HG03103 (cell line): ENCODE measurements around the gene THADA.
A peak's percentile ranks its signal among the peaks of the same experiment; 100 is the strongest.

Experiments used
- ATAC-seq: cut with Tn5 transposase; IDR thresholded peaks from one replicate; pipeline ENCODE4 v1.9.1; 2021; ENCODE audit warnings: low read depth; ENCODE audit not compliant: unreplicated experiment

Gene THADA

DNA sequence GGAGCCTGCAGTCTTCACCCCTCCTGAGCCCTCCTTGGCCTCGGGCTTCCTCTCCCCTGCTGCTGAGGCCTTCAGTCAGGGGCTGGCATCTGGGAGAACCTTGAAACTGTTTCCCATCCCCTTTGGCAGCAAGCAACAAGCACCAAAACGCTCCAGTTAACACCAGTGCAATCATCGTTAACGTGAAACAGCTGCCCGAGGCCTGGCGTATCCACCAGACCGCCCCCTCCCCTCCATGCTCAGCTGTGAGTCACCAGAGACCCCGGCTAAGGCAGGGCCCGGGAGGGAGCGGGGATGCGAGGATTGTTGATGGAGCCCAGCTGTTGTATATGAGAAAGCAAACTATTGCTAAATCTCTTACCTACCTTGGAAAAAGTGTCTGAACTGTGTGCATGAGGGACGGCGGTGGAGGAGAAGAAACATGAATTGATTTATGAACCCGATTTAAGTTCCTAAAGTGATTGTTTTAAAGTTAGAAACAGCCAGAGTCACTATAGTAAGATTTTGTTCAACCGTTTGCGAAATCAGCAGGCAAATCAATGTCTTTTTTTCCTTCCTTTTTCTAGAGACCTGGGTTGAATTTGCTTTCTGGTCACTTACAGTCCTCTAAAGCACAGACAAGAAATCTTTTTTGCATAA, 374.6 kb downstream of the THADA start:
- no peak for ATAC-seq

DNA sequence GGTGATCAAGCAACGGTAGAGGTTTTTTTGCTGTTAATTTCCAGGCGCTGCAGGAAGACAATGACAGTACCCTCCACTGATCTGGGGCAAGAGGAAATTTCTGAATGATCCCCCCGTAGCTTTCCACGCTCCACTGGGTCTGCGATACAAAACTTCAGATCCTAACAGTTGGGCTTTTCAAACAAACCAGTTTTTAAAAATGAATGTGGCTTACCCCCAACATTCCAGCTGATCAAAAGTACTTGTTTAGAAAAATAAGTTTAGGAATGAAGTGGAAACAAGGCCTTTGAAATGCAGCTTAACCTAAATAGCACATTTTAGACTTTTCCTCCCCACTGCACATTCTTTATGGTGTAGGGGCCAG, 375.1 kb downstream of the THADA start:
- no peak for ATAC-seq

DNA sequence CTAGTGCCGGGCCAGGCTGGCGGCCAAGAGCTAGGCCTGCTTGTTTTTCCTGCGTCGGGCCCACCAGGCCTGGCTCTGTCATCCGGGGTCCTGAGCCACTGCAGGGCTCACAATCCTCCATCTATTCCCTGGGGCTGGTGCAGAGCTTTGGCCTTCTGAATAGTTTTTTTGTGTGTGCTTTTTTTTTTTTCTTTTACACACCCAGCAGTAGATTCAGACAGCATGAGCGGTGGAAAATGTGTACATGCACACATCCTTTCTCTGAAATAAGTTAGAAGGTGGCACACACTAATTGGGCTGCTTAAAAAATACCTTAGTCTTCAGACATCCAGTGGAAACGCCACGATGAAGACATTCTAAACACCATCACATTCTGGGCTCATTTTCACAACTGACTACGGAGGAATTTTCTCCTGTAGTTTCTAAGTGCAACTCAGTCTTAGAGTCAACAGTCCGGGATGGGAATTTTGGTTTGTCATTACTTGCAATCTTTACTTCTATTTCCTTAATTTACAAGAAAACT, 375.5 kb downstream of the THADA start:
- peak; percentile 3 for ATAC-seq

DNA sequence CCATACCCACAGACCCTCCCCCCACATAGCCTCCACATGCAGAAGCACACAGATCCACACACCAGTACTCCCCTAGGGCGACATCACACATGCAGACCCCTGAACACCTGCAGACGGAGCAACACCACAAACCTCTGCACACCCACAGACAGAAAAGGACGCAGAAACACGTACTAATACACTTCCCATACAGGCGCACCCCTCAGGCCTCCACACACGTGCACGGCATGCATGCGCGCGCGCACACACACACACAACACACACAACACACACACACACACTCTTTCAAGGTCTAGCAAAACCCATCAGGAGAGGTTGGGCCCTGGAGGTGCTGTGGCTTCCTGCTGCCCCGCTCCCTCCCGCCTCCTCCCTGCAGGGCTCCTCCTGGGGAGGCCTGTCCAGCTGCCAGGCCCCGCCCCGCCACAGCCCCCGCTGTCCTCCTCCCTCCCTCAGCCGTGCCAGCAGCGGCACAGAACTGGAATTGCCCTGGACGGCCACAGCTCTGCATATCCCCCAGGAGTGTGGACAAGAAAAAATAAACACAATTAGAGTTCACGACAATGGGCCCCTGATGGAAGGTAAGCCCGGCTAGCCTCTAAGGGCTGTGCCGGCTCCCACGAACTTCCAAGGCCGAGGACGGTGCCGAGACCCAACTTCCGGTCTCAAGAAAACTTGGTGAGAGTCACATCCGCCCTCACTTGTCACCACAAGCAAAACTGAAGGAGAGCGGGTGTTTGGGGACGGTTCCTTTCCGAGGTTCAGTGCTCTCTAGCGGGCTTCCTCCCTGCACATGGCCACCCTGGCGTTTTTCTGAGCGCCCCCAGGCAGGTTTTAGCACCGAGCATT, 376.2 kb downstream of the THADA start:
- ATAC-seq, result peak; percentile 52

DNA sequence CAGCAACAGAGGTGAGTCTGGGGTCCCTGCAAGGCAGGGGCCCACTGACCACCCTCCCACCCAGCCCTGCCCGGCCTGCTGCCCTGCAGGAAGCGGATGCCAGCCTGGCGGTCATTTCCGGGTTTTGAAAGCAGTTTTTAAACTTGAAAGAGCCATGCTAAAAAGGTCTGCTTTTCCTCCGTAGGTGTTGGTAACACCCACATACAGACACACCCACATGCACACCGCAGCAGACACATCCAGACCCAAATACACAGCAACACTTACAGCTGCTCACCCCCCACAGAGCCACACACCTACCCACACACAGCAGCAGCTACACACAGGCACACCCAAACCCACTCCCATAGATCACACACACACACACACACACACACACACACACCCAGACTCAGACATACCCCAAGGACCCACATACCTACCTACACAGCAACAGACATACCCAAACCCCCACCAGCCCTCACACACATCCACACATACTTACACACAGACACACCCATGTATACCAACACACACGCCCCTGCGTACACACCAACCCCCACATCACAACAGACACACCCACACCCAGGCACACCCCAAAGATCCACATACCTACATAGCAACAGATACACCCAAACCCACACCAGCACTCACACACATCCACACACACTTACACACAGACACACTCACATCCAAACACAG, 377.0 kb downstream of the THADA start:
- ATAC-seq, result no peak

DNA sequence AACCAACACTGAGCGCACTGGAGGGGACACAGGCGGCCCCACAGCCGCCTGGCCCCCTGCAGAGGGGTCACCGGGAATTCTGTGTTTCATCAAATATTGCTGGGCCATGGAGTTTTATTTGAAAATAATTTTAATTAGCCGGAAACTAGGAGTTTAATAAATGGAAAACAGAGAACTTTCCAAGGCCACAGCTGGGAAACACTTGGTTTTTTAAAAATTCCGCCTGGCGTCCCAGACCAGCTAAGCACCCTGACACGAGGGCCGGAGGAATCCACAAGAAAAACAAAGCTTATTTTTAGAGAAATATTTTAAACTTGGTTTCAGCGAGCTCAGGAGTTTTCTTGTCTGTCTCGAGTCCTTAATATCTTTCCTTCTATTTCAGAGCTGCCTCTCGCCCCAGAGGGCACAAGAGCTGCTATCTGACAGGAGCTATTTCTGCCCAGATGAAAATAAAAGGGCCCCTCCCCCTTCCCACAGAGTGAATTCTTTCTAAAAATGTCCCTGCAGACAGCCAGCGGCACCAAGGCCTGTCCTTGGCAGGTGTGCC, 377.6 kb downstream of the THADA start:
- ATAC-seq, result no peak

DNA sequence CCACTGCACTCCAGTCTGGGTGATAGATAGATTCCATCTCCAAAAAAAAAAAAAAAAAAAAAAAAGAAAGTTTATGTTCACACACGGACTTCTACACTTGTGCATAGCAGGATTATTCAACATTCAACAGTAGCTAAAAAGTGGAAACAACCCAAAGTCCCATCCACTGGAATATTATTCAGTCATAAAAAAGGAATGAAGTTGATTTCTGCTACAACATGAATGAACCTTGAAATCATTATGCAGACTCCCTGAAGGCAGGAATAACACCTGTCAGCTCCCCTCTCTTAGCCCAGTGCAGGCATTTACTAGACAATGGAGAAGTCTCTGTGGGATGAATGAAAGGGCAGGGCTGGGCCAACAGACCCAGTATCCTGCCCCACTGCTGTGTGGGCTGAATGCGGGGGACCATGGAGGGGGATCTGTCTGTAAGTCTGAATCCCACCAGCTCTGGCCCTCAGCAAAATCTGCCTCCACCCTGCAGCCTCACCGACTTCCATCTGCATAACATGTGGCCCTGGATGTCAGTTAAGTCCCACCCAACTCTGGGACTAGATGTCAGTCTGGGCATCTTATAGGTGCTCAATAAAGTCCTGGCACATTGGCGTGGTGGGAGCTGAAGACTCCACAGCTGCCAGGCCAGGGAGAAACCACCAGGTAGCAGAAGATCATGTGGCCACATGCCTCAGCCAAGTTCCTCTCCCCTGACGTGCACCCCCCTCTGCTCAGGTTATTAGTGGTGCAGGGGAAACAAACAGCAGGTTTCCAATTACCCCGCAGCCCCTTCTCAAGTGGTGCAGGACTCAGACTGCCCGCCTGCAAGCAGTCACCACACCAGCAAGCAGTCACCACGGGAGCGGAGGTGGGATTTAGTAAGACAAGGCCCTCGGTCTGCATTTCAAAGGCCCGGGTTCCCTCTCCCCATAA, 378.3 kb downstream of the THADA start:
- no peak for ATAC-seq

DNA sequence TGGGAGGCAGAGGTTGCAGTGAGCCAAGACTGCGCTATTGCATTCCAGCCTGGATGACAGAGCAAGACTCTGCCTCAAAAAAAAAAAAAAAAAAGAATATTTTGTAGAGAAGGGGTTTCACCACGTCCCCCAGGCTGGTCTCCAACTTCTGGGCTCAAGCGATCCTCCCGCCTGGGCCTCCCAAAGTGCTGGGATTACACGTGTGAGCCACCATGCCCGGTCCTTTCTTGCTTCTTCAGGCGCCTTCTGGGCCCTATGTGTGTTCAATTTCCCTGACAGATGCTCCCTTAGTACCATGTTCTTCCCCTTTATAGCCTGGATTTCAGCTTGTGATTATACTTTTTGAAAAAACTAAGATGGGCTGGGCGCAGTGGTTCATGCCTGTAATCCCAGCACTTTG, 379.2 kb downstream of the THADA start:
- no peak for ATAC-seq

DNA sequence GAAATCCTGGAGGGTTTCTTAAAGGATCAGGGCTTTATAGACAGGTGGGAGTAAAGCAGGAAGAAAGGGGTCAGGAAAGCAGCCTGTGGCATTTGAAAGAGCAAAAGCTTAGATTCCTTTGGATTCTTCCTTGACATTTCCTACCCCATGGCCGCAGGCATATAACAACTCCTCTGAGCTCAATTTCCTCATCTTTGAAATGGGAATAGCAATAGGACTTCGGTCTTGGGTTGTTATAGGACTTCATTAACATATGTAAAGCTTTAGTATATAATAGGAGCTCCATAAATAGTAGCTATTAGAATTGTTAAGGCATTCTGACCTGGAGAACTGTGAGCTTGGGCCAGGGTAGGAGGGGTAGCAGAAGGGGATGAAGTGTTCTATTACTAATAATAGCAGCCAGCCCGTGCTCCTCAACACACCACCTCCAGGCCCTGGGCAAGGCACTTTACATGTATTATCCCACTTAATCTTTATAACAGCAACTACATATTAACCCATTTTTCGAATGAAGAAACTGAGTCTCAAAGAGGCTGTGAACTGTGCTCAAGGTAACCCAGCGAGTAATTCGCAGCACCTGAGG, 380.1 kb downstream of the THADA start:
- no peak for ATAC-seq

DNA sequence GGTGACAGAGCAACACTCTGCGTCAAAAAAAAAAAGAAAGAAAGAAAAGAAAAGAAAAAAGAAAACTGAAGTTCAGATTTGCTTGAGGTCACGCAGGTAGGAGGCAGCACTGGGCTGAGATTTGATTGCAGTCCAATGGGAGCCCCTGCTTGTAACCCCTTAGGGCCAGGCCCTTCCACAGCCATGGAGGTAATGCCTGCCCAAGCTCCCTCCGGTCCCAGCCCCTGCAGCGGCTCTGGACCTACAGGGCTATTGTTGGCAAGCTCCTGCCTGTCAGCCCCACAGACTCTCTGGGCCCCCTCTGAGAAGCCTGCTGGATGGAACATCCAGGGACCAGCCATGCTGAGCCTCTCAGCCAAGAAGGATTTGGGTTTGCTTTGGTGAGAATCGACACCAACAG, 381.6 kb downstream of the THADA start:
- ATAC-seq, result no peak

DNA sequence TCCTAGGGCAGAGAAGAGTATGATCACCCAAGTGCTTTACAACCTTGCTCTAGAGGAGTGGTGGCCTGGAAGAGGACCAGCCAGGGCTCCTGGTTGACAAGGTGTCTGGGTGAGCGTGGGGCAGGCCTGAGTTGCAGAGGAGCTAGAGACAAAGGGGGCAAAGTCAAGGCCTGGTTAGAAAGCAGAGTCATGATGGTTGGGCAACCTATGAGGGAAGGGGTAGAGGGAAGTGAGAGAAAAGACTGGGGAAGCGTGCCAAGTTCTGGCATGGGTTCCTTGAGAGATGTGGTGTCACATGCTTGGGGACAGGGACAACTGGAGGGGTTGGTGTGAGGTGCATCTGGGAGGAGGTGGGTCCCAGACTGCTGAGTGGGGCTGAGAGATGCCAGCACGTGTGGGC, 382.9 kb downstream of the THADA start:
- no peak for ATAC-seq

DNA sequence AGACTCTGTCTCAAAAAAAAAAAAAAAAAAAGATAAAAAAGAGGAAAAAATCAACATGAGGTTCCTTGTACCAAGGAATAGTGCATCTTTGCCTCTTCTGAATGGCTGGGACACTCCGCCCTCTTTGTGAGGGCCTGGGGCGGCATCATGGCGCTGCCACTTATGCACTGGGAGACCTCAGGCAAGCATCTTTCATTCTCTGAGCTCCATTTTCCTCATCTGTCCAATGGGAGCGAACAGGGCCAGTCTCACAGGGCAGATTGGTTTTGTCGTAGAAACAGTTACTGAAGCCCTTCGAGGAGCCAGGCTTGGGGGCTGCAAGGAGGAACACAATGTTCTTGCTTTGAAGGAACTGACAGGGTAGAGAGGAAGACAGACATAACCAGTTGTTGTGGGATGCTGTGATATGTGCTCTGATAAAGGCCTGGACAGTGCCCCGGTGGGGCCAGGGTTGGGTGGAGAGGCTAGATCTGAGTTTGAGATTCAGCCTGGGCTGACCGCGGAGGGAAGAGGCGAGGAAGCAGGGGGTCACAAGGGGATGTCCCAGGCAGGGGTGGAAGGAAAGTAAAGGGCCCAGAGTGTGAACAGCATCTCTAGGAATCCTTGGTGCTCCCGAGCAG, 383.5 kb downstream of the THADA start:
- no peak for ATAC-seq

DNA sequence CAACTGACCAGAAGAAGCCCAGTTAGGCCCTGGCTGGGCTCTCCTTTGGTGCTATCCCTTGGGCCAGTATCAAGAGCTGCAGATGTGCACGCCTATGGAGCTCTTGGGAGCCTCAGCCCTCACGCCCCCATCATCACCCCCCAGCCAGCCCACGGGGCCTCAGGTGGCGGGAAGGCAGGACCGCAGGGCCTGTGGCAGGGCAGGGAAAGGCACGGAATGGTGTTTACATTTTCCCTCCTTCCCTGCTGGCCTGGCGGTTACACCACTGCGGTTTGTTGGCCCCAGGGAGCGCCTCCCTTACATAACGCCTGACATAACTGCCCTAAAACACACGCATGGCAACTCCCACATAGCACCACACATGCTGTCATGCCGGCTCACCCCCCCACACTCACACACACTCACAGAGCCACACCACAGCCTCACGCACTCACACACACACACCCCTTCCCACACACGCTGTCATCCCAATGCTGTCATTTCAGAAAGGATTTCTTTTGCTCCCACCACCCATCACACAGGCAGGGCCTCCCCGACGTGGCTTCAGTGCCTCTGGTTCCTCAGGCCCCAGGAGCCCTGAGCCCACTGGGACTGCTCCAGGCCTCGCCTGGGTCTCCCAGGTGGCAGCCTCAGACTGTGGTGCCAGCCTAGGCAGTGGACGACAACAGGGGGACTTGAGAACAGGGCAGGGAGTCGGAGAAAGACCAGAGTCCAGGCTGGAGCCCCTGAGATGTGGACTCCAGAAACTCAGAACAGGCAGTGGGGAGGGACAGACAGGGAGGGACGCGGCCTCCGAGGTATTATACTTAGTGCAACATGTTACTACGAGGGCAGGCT, 385.2 kb downstream of the THADA start:
- ATAC-seq, result no peak

DNA sequence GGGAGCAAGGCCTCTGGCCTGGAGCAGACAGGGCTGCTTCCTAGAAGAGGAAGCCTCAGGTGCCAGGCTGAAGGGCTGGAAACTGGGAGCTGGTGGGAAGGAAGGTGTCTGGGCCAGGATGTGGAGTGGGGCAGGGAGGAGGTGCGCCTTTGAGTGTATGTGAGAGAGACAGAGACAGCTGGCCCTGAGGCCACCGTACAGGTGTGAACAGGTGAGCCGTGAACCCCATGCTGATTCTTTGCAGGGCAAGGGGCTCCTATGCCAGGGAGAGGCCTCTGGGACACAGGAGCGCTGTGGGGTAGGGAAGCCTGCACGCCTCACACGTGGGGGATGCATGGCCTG, 385.7 kb downstream of the THADA start:
- no peak for ATAC-seq

DNA sequence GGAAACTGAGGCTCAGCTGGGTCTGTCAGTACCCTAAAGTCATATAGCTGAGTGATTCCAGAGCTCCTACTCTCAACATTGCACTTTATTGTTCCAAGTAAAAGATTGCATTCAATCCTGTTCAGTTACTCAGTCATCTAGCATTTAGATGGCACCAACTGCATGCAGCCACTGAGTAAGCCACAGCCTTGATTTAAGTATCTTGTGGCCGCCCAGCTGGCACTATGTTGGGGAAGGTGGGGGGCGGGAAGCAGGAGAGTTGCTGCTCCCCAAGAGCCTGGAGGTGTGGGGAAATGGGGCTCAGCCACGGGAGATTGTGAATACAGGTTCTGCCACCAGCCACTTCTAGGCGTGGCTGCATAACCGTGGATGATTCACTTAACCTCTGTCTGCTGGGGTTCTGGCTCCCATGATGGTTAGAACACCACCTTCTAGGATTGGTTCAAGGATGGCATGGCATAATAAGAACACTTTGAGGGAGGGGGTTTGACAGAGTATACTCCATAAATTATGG, 386.6 kb downstream of the THADA start:
- no peak for ATAC-seq

DNA sequence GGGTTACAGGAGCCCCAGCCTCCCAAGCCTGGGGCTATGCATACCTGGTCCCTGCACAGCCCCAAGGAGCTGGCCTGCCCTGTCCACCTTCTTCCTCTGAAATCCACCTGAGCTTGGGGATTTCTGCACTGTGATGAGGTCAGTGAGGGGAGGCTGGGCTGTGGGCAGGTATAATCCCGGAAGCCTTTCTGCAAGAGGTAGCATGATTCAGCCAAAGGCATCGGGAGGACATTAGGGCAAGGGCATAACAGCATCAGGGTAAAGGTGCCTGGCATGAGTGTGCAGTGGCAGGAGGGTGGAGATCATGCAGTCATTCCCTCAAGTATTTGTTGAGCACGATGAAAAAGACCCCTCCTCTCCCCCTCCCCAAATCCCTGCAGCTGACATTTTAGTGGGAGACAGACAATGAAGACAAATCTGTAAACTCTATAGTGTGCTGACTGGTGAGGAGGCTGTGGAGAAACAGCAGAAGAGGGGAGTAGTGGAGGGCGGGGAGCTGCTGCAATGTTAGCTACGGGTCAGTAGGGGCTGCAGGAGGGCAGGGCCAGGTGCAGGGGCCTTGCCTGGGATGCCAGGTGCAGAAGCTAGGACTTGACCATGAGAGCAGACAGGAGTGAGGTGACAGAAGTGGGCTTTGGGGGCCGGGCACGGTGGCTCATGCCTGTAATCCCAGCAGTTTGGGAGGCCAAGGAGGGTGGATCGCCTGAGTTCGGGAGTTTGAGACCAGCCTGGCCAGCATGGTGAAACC, 388.1 kb downstream of the THADA start:
- ATAC-seq, result no peak

DNA sequence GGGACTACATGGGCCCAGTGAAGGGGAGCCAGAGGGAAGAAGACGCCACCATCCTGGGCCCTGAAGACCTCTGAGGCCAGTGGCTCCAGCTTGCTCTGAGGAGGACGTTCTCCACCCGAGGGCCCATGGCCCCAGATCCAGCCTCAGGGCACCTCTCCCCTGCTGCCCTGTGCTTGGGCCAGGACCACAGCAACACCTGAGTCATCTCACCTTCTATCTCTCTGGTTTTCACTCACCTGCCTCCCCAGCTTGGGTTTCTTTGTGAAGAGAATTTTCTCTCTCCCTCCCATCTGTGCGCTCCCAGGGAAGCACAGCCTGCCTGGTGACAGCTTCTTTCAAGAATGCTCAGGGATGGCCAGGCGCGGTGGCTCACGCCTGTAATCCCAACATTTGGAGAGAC, 389.2 kb downstream of the THADA start:
- no peak for ATAC-seq

DNA sequence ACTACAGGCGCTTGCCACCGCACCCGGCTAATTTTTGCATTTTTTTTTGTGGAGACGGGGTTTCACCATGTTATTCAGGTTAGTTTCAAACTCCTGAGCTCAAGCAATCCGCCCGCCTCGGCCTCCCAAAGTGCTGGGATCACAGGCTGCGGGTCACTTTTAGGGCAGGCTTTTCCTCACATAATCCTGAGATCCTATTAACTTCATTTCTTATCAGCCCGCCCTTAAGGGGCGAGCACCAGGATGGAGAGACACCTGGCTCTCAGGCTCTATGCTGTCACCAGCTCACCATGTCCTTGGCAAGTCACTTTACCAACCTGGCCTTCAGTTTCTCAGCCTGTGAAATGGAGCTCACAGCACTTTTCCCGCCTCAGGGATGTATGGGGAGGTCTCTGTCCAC, 392.5 kb downstream of the THADA start:
- no peak for ATAC-seq
